Lung (tissue), 12 donors: ENCODE measurements around the gene RALGDS. TPM values are rescaled to one million over a fixed set of nuclear protein-coding genes. Genes with fewer than 3 reads are reported as not detected.

ENCODE experiments used
- ATAC-seq: fragments of 200-7000 bp; cut with Tn5 transposase; one replicate; pipeline ENCODE4 v1.9.1; 2020; ENCODE audit warnings: moderate number of reproducible peaks; ENCODE audit not compliant: insufficient read depth, low FRiP score
- DNase-seq, 3 donors: peaks; one replicate each; pipeline ENCODE4 v3.0.0-alpha.2; 2013 to 2017
- H3K27ac ChIP-seq, 2 donors: one replicate each; pipeline ENCODE4 v1.5.1; 2013; ENCODE audit warnings: mild to moderate bottlenecking in 2 of 2, moderate library complexity in 2 of 2, control low read depth in 1 of 2, inconsistent platforms in 1 of 2, low read depth in 1 of 2, low read length in 1 of 2
- H3K27me3 ChIP-seq, 3 donors: one replicate each; pipeline ENCODE4 v1.5.1; 2013; ENCODE audit warnings: low read length in 2 of 3; ENCODE audit not compliant: control insufficient read depth in 3 of 3, insufficient read depth in 3 of 3
- H3K36me3 ChIP-seq, 4 donors: one replicate each; pipeline ENCODE4 v1.5.1; 2013; ENCODE audit warnings: low read length in 4 of 4, mild to moderate bottlenecking in 1 of 4, moderate library complexity in 1 of 4; ENCODE audit not compliant: control insufficient read depth in 4 of 4, insufficient read depth in 4 of 4
- H3K4me1 ChIP-seq, 5 donors: one replicate each; pipeline ENCODE4 v1.5.1; 2013; ENCODE audit warnings: low read length in 5 of 5, mild to moderate bottlenecking in 2 of 5, moderate library complexity in 1 of 5; ENCODE audit not compliant: control insufficient read depth in 5 of 5, insufficient read depth in 5 of 5
- H3K4me3 ChIP-seq: one replicate; pipeline ENCODE4 v1.5.1; 2013; ENCODE audit warnings: mild to moderate bottlenecking, control low read depth, moderate library complexity
- H3K9ac ChIP-seq, 2 donors: one replicate each; pipeline ENCODE4 v1.5.1; 2013; ENCODE audit warnings: low read length in 2 of 2, control low read depth in 1 of 2; ENCODE audit not compliant: insufficient read depth in 1 of 2
- H3K9me3 ChIP-seq, 4 donors: one replicate each; pipeline ENCODE4 v1.5.1; 2013; ENCODE audit warnings: low read length in 3 of 4, mild to moderate bottlenecking in 1 of 4, moderate library complexity in 1 of 4; ENCODE audit not compliant: control insufficient read depth in 4 of 4, insufficient read depth in 3 of 4
- CTCF ChIP-seq: IDR thresholded peaks from 2 replicates; pipeline ENCODE4 v1.5.1; 2012; ENCODE audit warnings: mild to moderate bottlenecking; ENCODE audit errors: control extremely low read depth, extremely low read depth
- WGBS, 2 donors: extraction: QIAGEN DNeasy Blood & Tissue Kit; methylation state at CpG; one replicate each; pipeline ENCODE4 v1.1.7; 2013; 5-methylcytosine and 5-hydroxymethylcytosine counted together
- polyA plus RNA-seq, 2 donors: library from polyadenylated mRNA; stranded (reverse); fragments of 200-250 nt; gene quantifications; one replicate each; pipeline ENCODE4 v1.2.1, GENCODE V29; 2013
- total RNA-seq, 2 donors: library from RNA; depleted of rRNA in 1 of 2; stranded (reverse); fragments of >200 nt in 1 of 2; gene quantifications; one replicate each; pipeline ENCODE4 v1.2.1, GENCODE V29; 2014 to 2021
- donor health status: control.
- donor health status: control.
- donor health status: Bipolar disorder and iron deficiency.
- donor health status: healthy.
- donor health status: DM: yes; HTN: yes; CAD: no.

The RALGDS gene
- total and polyA plus RNA-seq, 4 donors, result 49.5 to 145 (median 60.9) TPM

GRCh38 chr9:133099726-133100505 is 21.1 kb downstream of the RALGDS start:
- ATAC-seq, result no peak
- no peak overlapping the region for H3K27ac ChIP-seq
- no peak overlapping the region for H3K9ac ChIP-seq
- H3K9me3 ChIP-seq, result peaks cover 0 to 9% (median 2%) of the 10 kb centered on the region in 4 donors
- DNase-seq, result no peak
- WGBS, 2 donors, result 96 to 98% methylated on average over 12 of the region's 12 CpGs
- no peak for TF ChIP-seq CTCF
- H3K4me3 ChIP-seq, result no peak overlapping the region
- no peaks in the 10 kb centered on the region for H3K27me3 ChIP-seq
- H3K4me1 ChIP-seq, result no peaks in the 10 kb centered on the region
- H3K36me3 ChIP-seq, result peaks cover 30 to 67% (median 49%) of the 10 kb centered on the region in 4 donors

GRCh38 chr9:133098871-133099270 is 22.2 kb downstream of the RALGDS start:
- no peak for DNase-seq

GRCh38 chr9:133098104-133098754 is 22.8 kb downstream of the RALGDS start:
- no peak for DNase-seq
- Histone ChIP-seq H3K4me3 (no peak overlapping the region), H3K9ac (no peak overlapping the region), H3K27ac (no peak overlapping the region), H3K4me1 (no peaks in the 10 kb centered on the region), H3K9me3 (peaks cover 0 to 9% (median 2%) of the 10 kb centered on the region in 4 donors), H3K36me3 (peaks cover 30 to 54% (median 48%) of the 10 kb centered on the region in 4 donors), H3K27me3 (no peaks in the 10 kb centered on the region)
- no peak for ATAC-seq
- no peak for TF ChIP-seq CTCF
- WGBS, 2 donors, result 90 to 95% methylated on average over 16 of the region's 16 CpGs

More at GRCh38 chr9:133098871-133099270, 22.2 kb downstream of the RALGDS start:
- Histone ChIP-seq H3K36me3 (peaks cover 30 to 59% (median 48%) of the 10 kb centered on the region in 4 donors), H3K4me3 (no peak overlapping the region), H3K4me1 (no peaks in the 10 kb centered on the region), H3K9ac (no peak overlapping the region), H3K27ac (no peak overlapping the region), H3K27me3 (no peaks in the 10 kb centered on the region), H3K9me3 (peaks cover 0 to 9% (median 2%) of the 10 kb centered on the region in 4 donors)
- no peak for TF ChIP-seq CTCF
- WGBS, 2 donors, result 94 to 96% methylated on average over 5 of the region's 5 CpGs
- ATAC-seq, result no peak
